HG03097 (cell line): ENCODE data around the gene INTS1.

Source experiments
- ATAC-seq: cut with Tn5 transposase; IDR thresholded peaks from one replicate; pipeline ENCODE4 v1.9.1; 2021; ENCODE audit not compliant: unreplicated experiment, low FRiP score

Gene INTS1

GRCh38 chr7:1438208-1438607 is 66.0 kb downstream of the INTS1 start:
- no peak for ATAC-seq

GRCh38 chr7:1437155-1437880 is 66.9 kb downstream of the INTS1 start:
- ATAC-seq: no peak

- no peak for ATAC-seq
These were observed 67.6 kb downstream of the INTS1 start for GRCh38 chr7:1436608-1437007.

GRCh38 chr7:1434891-1435670 is 69.1 kb downstream of the INTS1 start:
- ATAC-seq: no peak

- ATAC-seq: no peak
These were observed 69.9 kb downstream of the INTS1 start for GRCh38 chr7:1434165-1434718.

GRCh38 chr7:1433128-1433920 is 70.9 kb downstream of the INTS1 start:
- no peak for ATAC-seq

- no peak for ATAC-seq
These were observed 71.6 kb downstream of the INTS1 start for GRCh38 chr7:1432411-1433082.

- ATAC-seq: no peak
These were observed 72.4 kb downstream of the INTS1 start for GRCh38 chr7:1431634-1432380.

- ATAC-seq: no peak
These were observed 73.0 kb downstream of the INTS1 start for GRCh38 chr7:1431226-1431625.

GRCh38 chr7:1430056-1430845 is 73.9 kb downstream of the INTS1 start:
- no peak for ATAC-seq

- no peak for ATAC-seq
These were observed 75.2 kb downstream of the INTS1 start for GRCh38 chr7:1428941-1429501.

GRCh38 chr7:1427064-1427657 is 77.0 kb downstream of the INTS1 start:
- no peak for ATAC-seq

- no peak for ATAC-seq
These were observed 77.7 kb downstream of the INTS1 start for GRCh38 chr7:1426474-1426873.

- no peak for ATAC-seq
These were observed 78.7 kb downstream of the INTS1 start for GRCh38 chr7:1425292-1426136.

- ATAC-seq: no peak
These were observed 80.1 kb downstream of the INTS1 start for GRCh38 chr7:1424041-1424440.

- no peak for ATAC-seq
These were observed 80.9 kb downstream of the INTS1 start for GRCh38 chr7:1423264-1423811.
